Hematopoietic multipotent progenitor cell (in vitro differentiated cells): ENCODE data around the gene GNAI3. TPM values are rescaled to one million over a fixed set of nuclear protein-coding genes. Genes with fewer than 3 reads are reported as not detected.

Source experiments
- DNase-seq, 3 donors: peaks; one replicate each; pipeline ENCODE4 v3.0.0-alpha.2; 2011 to 2015; ENCODE audit warnings: low read depth in 2 of 3, low spot score in 2 of 3
- total RNA-seq: library from RNA; depleted of rRNA; stranded (reverse); fragments of >200 nt; gene quantifications from one replicate; pipeline ENCODE4 v1.2.3, GENCODE V29; 2012

Gene GNAI3
- total RNA-seq, 1 donor: 7.3 TPM

- no peak for DNase-seq
Observed at GRCh38 chr1:109632671-109633346, 84.4 kb downstream of the GNAI3 start.

GRCh38 chr1:109634292-109634691, 85.9 kb downstream of the GNAI3 start:
- DNase-seq: no peak

GRCh38 chr1:109634771-109635750, 86.6 kb downstream of the GNAI3 start:
- DNase-seq: no peak

- no peak for DNase-seq
Observed at GRCh38 chr1:109635862-109636200, 87.4 kb downstream of the GNAI3 start.

- DNase-seq: no peak
Observed at GRCh38 chr1:109636201-109636952, 88.0 kb downstream of the GNAI3 start.

GRCh38 chr1:109637446-109637845, 89.0 kb downstream of the GNAI3 start:
- no peak for DNase-seq

GRCh38 chr1:109639063-109639840, 90.8 kb downstream of the GNAI3 start:
- DNase-seq: no peak

- no peak for DNase-seq
Observed at GRCh38 chr1:109639841-109640184, 91.4 kb downstream of the GNAI3 start.

GRCh38 chr1:109640285-109640865, 92.0 kb downstream of the GNAI3 start:
- peak; percentile 68 to 87 (median 75) for DNase-seq

- DNase-seq: no peak
Observed at GRCh38 chr1:109641078-109641740, 92.8 kb downstream of the GNAI3 start.

GRCh38 chr1:109641861-109642260, 93.4 kb downstream of the GNAI3 start:
- no peak for DNase-seq

GRCh38 chr1:109642626-109643025, 94.2 kb downstream of the GNAI3 start:
- DNase-seq: no peak

GRCh38 chr1:109643385-109644230, 95.2 kb downstream of the GNAI3 start:
- peak in 2 of 3 donors; percentile 83 to 87 for DNase-seq

- no peak for DNase-seq
Observed at GRCh38 chr1:109644670-109645069, 96.3 kb downstream of the GNAI3 start.

GRCh38 chr1:109649491-109649914, 101.1 kb downstream of the GNAI3 start:
- DNase-seq: peak in 1 of 3 donors; percentile 63

GRCh38 chr1:109650609-109651008, 102.2 kb downstream of the GNAI3 start:
- DNase-seq: no peak

- no peak for DNase-seq
Observed at GRCh38 chr1:109652402-109652801, 104.0 kb downstream of the GNAI3 start.

- no peak for DNase-seq
Observed at GRCh38 chr1:109653306-109653705, 104.9 kb downstream of the GNAI3 start.

- DNase-seq: no peak
Observed at GRCh38 chr1:109654519-109654918, 106.1 kb downstream of the GNAI3 start.
